ENCODE measurements around the gene KIF17. TPM values are rescaled to one million over a fixed set of nuclear protein-coding genes. Genes with fewer than 3 reads are reported as not detected.

The KIF17 gene
- total and polyA plus RNA-seq, 2 of the 4 experiments (the other 2 are of a cell fraction): 4.5 to 5.7 TPM

- CTCF ChIA-PET: no interaction called here
- intact Hi-C loops (cut with micrococcal nuclease): no loop called here
Measured at GRCh38 chr1:20726118-20726911, 8.5 kb upstream of the KIF17 start.

More at GRCh38 chr1:20726118-20726911, 8.5 kb upstream of the KIF17 start:
- H4K20me1 ChIP-seq (ENCODE audit: insufficient read depth, low read length): no peaks in the 10 kb centered on the region; the same call in 1 of the 2 replicates
- no peak overlapping the region for H2BK15ac ChIP-seq (ENCODE audit: low read depth, low read length)
- no peak overlapping the region for H2BK120ac ChIP-seq (ENCODE audit: low read depth, low read length)
- peaks cover 0 to 27% of the 10 kb centered on the region in 2 experiments; a peak in 2 of 4 replicates for H3K79me1 ChIP-seq (ENCODE audit: low read depth in 1 of 2, low read length in 2 of 2)
- H4K8ac ChIP-seq (ENCODE audit: low read depth in 2 of 2, low read length in 2 of 2): no peak overlapping the region
- POLR2A ChIA-PET (ENCODE audit: unreplicated experiment): no interaction called here
- no peak overlapping the region for H3K9ac ChIP-seq (ENCODE audit: low read depth, low read length)
- no peaks in the 10 kb centered on the region for H3K27me3 ChIP-seq (ENCODE audit: control insufficient read depth, insufficient read depth, low read length)
- no TSS peak for BruUV-seq (replicated peaks)
- ATAC-seq (ENCODE audit: low read depth) (no peak), DNase-seq (no peak)
- H3K4ac ChIP-seq (ENCODE audit: low read depth, low read length): no peak overlapping the region
- H3K9me3 ChIP-seq (ENCODE audit: control insufficient read depth, insufficient read depth, low read length): no peaks in the 10 kb centered on the region
- TF ChIP-seq POLR2A (IDR thresholded peaks at IDR 0.05; ENCODE audit: low read depth, low read length) (no peak), MAFK (IDR thresholded peaks at IDR 0.05; ENCODE audit: low read depth, low read length) (no peak), CHD1 (IDR thresholded peaks at IDR 0.05; ENCODE audit: low read depth, low read length) (no peak), CEBPB (IDR thresholded peaks at IDR 0.05; ENCODE audit: low read depth, low read length) (no peak), ELK1 (IDR thresholded peaks at IDR 0.05; ENCODE audit: borderline replicate concordance, low read depth, low read length) (no peak), MAZ (IDR thresholded peaks at IDR 0.05; ENCODE audit: borderline replicate concordance, low read depth, low read length) (no peak), SMC3 (IDR thresholded peaks at IDR 0.05; ENCODE audit: low read depth, low read length) (no peak), FOS (IDR thresholded peaks at IDR 0.05; ENCODE audit: low read depth, low read length) (no peak), RCOR1 (IDR thresholded peaks at IDR 0.05; ENCODE audit: insufficient replicate concordance, low read length) (no peak)
- TF ChIP-seq, protein P1, sequence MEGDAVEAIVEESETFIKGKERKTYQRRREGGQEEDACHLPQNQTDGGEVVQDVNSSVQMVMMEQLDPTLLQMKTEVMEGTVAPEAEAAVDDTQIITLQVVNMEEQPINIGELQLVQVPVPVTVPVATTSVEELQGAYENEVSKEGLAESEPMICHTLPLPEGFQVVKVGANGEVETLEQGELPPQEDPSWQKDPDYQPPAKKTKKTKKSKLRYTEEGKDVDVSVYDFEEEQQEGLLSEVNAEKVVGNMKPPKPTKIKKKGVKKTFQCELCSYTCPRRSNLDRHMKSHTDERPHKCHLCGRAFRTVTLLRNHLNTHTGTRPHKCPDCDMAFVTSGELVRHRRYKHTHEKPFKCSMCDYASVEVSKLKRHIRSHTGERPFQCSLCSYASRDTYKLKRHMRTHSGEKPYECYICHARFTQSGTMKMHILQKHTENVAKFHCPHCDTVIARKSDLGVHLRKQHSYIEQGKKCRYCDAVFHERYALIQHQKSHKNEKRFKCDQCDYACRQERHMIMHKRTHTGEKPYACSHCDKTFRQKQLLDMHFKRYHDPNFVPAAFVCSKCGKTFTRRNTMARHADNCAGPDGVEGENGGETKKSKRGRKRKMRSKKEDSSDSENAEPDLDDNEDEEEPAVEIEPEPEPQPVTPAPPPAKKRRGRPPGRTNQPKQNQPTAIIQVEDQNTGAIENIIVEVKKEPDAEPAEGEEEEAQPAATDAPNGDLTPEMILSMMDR (conservative IDR thresholded peaks at IDR 0.05; ENCODE audit: low read depth, low read length): no peak
- 100% methylated on average over 7 of the region's 25 CpGs; no CpG with 5 or more reads in 1 of the 2 experiments for WGBS, 2 experiments (ENCODE audit: extremely low coverage in 2 of 2, insufficient read length in 1 of 2)
- no peak overlapping the region for H4K91ac ChIP-seq (ENCODE audit: insufficient read depth, low read depth, low read length)
- no peak overlapping the region for H3K56ac ChIP-seq (ENCODE audit: extremely low read depth, insufficient read depth, low read length)
- dilution Hi-C loops (cut with HindIII; ENCODE audit: low sequenced_read_pairs, unreplicated experiment) (no loop called here), in situ Hi-C loops (cut with MboI; ENCODE audit: low sequenced_read_pairs) (no loop called here)
- no peak overlapping the region for H2AFZ ChIP-seq (replicated peaks; ENCODE audit: low read length, poor library complexity)
- 0 out of 2 replicates have a peak, but pooled peaks cover 6% of the 10 kb centered on the region for H3K9me1 ChIP-seq (ENCODE audit: insufficient read depth, low read length)
- H3K14ac ChIP-seq (replicated peaks; ENCODE audit: low read depth, low read length): no peak overlapping the region
- no peak overlapping the region for H3K23ac ChIP-seq (ENCODE audit: low read depth, low read length)
- H3K4me3 ChIP-seq (ENCODE audit: insufficient read depth, low read depth, low read length): no peak overlapping the region
- no peak overlapping the region for H3K4me2 ChIP-seq (ENCODE audit: low read depth, low read length)
- no peak overlapping the region for H3K27ac ChIP-seq (ENCODE audit: insufficient read depth, low read length)
- peaks cover 1% of the 10 kb centered on the region for H3K4me1 ChIP-seq (ENCODE audit: control insufficient read depth, insufficient read depth, low read length)
- H3K18ac ChIP-seq (ENCODE audit: low read depth, low read length): no peak overlapping the region
- no peaks in the 10 kb centered on the region for H3K36me3 ChIP-seq (ENCODE audit: control insufficient read depth, insufficient read depth, low read length)
- H4K5ac ChIP-seq (ENCODE audit: low read depth, low read length): no peak overlapping the region
- no peak overlapping the region for H2BK5ac ChIP-seq (ENCODE audit: low read depth, low read length, poor library complexity, severe bottlenecking)
- peak overlapping the region; percentile 68 for H2AK9ac ChIP-seq (replicated peaks; ENCODE audit: low read depth, low read length, poor library complexity)
- H2AK5ac ChIP-seq (ENCODE audit: low read depth, low read length): peak overlapping the region; percentile 57; the same call in 1 of the 2 replicates
- no peak overlapping the region for H2BK20ac ChIP-seq (ENCODE audit: low read depth, low read length)

Measured in IMR-90 (cell line).